Measurements from ENCODE around the gene CHST8.

The CHST8 gene

DNA sequence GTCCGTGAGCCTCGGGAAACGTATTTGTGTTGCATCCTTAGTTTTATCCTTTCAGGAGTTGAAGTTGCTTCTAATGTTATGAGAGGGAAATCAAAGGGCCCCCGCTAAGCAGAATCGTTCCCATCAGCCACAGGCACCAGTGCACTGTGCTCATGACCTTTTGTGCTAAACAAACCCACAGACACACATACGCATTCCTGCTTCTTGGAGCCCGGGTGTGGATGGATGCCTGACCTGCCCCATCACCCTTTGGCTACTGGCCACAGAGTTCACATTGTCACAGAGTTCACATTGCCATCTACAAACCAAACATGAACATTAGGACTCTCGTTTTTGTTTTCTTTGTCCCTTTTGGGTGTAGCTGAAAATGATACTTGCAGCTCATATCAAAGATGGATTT lies 47.2 kb downstream of the CHST8 start:
- TF ChIP-seq, protein P1, sequence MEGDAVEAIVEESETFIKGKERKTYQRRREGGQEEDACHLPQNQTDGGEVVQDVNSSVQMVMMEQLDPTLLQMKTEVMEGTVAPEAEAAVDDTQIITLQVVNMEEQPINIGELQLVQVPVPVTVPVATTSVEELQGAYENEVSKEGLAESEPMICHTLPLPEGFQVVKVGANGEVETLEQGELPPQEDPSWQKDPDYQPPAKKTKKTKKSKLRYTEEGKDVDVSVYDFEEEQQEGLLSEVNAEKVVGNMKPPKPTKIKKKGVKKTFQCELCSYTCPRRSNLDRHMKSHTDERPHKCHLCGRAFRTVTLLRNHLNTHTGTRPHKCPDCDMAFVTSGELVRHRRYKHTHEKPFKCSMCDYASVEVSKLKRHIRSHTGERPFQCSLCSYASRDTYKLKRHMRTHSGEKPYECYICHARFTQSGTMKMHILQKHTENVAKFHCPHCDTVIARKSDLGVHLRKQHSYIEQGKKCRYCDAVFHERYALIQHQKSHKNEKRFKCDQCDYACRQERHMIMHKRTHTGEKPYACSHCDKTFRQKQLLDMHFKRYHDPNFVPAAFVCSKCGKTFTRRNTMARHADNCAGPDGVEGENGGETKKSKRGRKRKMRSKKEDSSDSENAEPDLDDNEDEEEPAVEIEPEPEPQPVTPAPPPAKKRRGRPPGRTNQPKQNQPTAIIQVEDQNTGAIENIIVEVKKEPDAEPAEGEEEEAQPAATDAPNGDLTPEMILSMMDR (IDR thresholded peaks at IDR 0.05; ENCODE audit: low read depth, low read length), result no peak

DNA sequence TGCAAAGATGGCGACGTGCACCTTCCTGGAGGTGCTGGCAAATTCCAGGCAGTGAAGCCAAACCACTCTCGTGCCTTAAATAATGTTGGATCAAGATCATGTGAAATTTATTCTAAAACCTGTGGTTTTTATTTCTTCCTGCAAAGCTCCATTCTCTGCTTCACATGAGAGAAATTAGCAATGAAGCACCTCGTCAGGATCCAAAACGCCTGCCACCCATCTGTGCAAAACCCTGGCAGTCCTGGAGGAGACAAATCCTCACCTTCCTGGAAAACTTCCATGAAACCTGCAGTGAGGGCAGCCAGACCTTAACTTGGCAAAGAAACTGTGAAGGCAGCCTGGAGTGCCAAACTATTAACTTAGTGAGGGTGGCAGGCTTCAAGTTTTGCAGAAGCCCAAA lies 47.6 kb downstream of the CHST8 start:
- H3K4me3 ChIP-seq (ENCODE audit: low read depth, low read length), result no peak overlapping the region
- TF ChIP-seq, protein P1 (IDR thresholded peaks at IDR 0.05; ENCODE audit: low read depth, low read length), result no peak

More for the DNA sequence above, 47.2 kb downstream of the CHST8 start:
- no peak overlapping the region for H3K4me3 ChIP-seq (ENCODE audit: low read depth, low read length)

DNA sequence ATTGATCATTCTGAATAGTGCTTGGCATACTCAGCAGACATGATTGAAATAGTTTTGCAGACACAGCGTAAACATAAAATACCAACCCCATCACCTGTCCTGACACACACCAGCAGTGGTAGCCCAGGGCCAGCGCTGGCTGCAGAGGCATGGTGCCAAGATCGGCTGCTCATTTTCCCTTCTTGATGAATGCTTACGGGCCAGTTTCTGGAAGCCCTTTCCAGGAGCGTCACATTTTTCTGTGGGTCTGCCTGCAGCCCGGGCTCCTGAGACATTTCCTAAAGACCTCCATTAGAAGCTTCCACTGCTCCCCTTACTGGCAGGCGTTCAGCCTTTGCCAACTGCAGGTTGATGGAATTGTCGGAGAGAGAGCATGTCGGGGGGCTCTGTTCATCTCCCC lies 48.6 kb downstream of the CHST8 start:
- TF ChIP-seq, protein P1 (IDR thresholded peaks at IDR 0.05; ENCODE audit: low read depth, low read length), result no peak

DNA sequence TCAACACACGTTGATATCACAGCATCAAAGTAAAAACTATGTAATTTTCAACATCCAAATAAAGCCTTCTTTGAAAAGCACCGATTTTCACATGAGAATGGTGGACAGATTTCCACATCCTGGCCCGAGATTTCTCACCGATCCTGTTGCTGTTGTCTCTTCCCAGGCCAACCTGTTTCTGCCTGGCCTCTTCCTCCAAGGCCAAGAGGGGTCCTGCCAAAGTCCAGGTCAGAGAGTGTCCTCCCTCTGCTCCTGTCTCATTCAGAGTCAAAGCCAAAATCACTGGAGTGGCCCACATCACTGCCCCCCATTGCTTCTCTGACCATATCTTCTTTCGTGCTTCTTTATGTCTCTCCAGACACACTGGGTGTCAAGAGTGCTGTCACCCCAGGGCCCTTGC lies 49.5 kb downstream of the CHST8 start:
- TF ChIP-seq, protein P1 (IDR thresholded peaks at IDR 0.05; ENCODE audit: low read depth, low read length), result no peak
- H3K4me3 ChIP-seq (ENCODE audit: low read depth, low read length), result no peak overlapping the region

More for the DNA sequence above, 48.6 kb downstream of the CHST8 start:
- H3K4me3 ChIP-seq (ENCODE audit: low read depth, low read length), result no peak overlapping the region

DNA sequence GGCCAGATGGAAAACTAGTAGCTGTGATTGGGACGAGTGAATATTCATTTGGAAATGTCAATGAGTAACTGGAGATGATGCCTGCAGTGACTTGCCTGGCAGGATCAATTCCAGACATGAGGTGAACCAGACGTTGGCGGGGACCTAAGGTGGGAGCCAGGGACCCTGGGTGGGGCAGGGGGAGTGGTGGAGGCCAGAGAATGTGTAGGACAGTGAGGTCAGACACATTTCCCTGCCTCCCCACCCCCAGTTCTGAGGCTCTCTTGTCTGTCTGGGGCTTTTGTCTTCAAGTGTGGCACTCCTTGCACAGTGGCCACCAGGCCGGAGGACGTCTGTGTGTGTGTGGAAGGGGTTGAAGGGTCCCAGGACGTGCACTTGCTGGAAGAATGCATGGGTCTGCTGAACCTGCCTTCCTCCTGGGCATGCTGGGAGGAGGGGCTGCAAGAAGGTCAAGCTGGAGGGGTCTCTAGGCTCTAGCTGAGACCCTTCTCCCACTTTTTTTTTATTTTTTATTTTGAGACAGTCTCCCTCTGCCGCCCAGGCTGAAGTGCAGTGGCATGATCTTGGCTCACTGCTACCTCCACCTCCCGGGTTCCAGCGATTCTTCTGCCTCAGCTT lies 51.6 kb downstream of the CHST8 start:
- TF ChIP-seq, protein P1 (IDR thresholded peaks at IDR 0.05; ENCODE audit: low read depth, low read length), result no peak
- no peak overlapping the region for H3K4me3 ChIP-seq (ENCODE audit: low read depth, low read length)

DNA sequence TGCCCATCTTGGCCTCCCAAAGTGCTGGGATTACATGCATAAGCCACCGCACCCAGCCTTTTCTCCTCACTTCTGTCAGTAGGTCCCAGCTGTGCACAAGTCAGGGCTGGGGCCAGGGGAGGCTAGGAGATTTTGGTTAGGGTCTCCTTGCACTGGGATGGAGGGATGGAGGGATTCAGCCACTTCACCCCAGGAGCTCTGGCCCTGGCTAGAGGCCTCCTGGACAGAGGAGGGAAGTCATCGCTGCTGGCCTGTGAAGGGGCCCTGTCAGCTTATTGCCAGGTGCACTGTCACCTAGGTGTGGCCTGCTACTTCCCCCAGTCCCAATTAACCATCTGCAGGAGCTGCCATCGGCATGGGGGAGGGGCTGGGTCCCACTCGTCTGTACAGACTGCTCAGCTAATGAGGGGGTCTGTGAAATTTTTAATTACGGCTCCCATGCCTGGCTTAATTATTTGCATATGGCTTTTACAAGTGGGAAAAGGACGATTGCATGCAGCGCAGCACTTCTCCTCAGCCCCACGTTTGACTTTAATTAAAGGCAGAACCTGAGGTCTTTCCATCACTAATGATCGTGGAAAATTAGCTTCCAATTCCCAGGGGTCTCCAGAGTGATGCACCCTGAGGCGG lies 52.4 kb downstream of the CHST8 start:
- TF ChIP-seq, protein P1 (IDR thresholded peaks at IDR 0.05; ENCODE audit: low read depth, low read length), result no peak
- no peak overlapping the region for H3K4me3 ChIP-seq (ENCODE audit: low read depth, low read length)

DNA sequence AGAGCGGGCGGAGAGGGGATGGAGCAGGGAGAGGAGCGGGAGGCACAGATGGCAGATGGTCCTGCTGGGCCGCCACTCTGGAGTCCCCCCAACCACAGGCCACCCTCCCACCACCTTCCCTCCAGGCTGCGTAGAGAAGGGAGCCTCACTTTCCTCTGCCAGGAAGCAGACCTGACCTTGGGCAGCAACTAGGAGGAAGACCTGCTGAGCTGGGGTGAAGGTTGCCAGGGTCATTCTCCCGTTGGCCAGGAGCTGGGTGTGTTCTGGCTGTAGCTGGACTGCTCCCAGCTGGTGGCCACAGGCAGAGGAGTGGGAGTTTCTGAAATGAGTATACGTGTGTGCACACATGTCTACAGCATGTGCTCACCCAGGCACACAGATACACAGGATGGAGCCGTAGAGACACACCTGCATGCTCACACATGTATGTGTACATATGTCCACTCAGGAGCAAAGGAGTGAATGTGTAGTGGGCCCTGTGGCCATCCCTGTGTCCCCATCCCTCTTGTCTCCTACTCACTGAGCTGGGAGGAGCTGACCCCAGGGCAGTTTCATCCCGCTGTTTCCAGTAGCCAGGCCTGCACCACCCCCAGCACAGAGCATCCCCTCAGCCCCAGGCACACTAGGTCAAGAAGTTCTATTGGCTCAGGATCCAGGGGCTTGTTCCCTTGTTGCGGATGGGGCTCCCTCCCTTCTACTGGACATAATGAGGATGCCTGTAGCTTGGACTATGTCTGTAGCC lies 53.0 kb downstream of the CHST8 start:
- H3K4me3 ChIP-seq (ENCODE audit: low read depth, low read length), result no peak overlapping the region
- TF ChIP-seq, protein P1 (IDR thresholded peaks at IDR 0.05; ENCODE audit: low read depth, low read length), result no peak
